GM21526 (cell line): ENCODE measurements around the gene MYRIP.
"Not testable (repeated sequence)": the region's sequence is repeated elsewhere in the genome, so short reads cannot be mapped to it uniquely, and the experiment has no call there.

Experiments used
- ATAC-seq: cut with Tn5 transposase; IDR thresholded peaks from one replicate; pipeline ENCODE4 v1.9.1; 2021; ENCODE audit warnings: moderate library complexity; ENCODE audit not compliant: unreplicated experiment, low FRiP score

MYRIP gene

DNA sequence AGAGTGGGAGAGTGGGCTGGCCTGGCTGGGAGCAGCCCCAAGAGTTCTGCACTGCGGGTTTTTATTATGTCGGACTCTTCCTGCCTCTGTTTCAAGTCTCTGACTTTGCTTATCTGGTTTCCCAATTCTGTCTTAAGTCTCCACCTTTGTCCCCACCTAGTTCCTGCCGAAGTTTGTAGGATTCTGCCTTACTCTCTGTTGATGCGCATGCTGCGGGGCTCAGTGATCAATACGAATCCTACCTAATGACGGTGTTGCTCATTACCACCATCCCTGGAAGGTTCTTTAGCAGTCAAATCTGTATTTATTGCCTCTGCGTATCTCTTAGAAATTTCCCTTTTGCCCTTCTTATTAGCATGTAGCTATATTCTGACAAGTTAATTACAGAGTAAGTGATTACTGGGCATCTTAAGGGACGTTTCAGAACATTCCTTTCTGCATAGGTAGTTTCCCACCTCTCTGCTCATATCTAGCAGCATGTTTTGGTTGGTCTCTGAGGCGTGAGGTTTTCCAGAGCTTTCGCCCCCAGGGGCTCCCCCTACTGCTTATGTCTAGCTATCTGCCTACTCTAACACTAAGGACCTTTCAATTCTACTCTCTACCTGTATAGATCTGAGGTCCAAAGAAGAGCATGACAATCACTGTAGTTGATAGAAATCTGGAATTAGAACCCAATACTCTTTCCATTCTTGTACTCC is 264.1 kb downstream of the MYRIP start:
- no peak for ATAC-seq

DNA sequence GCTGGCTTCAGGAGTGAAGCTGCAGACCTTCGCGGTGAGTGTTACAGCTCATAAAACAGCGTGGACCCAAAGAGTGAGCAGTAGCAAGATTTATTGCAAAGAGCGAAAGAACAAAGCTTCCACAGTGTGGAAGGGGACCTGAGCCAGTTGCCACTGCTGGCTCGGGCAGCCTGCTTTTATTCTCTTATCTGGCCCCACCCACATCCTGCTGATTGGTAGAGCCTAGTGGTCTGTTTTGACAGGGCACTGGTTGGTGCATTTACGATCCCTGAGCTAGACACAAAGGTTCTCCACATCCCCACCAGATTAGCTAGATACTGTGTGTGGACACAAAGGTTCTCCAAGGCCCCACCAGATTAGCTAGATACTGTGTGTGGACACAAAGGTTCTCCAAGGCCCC is 267.7 kb downstream of the MYRIP start:
- ATAC-seq, result not testable (repeated sequence)

DNA sequence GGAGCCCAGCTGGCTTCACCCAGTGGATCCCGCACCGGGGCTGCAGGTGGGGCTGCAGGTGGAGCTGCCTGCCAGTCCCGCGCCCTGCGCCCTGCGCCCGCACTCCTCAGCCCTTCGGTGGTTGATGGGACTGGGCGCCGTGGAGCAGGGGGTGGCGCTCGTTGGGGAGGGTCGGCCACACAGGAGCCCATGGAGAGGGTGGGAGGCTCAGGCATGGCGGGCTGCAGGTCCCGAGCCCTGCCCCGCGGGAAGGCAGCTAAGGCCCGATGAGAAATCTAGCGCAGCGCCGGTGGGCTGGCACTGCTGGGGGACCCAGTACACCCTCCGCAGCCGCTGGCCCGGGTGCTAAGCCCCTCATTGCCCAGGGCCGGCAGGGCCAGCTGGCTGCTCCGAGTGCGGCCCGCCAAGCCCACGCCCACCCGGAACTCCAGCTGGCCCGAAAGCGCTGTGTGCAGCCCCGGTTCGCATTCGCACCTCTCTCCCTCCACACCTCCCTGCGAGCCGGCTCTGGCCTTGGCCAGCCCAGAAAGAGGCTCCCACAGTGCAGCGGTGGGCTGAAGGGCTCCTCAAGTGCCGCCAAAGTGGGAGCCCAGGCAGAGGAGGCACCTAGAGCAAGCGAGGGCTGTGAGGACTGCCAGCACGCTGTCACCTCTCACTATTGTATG is 268.6 kb downstream of the MYRIP start:
- ATAC-seq, result not testable (repeated sequence)

DNA sequence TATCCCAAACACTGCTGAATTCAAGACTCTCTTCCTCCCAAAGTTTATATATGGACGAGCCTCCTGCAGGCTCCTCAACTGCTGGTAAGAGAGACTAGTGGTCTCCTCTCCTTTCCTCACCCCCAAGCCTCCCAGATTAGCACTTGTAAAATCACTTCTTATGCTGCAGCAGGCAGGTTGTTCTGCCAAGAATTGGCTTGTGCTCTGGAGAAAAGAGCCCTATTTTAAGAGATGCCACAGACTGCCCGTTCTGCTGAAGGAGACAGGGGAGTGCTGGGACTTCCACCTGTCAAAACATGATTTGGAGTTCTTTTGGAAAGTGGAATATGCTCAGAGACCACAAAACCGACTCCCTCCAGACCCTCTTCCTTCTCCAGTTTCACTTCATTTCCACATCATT is 269.2 kb downstream of the MYRIP start:
- ATAC-seq, result no peak

DNA sequence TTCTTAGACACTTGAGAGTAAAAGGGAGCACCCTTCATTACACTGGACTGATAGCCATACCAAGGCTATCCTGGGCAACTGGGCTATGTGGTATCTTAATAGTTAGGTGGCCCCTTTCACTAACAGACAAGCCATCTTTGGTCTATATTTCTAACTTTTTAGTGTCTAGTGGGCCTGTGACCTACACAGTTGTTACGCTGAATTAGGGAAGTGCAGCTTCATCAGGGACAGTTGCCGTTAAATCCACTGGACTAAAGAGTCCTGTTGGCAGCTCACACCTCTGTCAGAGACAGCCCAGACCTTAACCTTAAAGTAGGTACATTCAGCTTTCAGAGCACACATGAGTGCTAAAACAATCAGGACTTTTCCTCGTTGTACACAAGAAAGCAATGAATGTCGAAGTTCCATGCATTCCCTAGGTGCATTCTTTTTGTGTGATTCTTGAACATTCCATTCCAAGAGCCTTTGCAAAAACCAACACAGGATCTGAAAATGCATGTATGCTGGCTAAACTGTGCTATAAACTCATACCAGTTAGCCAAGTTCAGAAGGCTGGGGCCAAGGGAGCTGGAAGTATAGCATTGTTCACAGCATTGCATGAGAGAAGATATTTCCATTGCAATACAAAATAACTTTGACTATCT is 269.9 kb downstream of the MYRIP start:
- ATAC-seq, result no peak

DNA sequence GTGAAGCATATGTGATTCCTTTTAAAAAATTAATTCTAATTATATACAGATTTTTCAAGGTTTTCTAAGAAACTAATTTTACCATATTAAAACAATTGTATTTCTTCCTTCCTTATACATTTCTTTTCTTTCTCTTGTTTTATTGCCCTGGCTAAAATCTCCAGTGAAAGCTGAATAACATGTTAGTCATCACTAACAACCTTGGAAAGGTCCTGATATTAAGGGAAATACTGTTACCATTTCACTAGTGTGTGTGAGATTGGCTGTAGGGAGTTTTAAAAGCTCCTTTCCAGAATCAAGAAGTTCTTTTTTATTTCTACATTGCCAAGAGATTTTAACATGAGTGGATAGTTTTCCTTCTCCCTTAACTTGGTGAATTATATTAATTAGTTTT is 270.4 kb downstream of the MYRIP start:
- no peak for ATAC-seq

DNA sequence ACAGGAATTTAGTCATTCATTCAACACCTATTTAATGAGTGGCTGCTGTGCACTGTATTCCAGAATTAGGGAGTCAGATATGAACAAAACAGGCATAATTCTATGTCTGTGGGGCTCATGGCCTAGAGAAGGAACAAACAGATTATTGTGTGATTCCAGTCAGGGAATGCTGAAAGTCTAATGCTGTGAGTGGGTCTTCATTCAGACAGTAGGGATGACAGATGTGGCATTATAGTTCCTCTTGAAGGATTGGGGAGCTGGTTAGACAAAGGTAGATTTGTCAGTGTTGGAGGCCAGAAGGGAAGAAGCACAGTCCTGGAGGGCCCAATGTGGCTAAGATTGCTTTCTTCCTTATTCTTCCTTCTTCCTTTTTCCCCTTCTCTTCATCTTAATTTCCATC is 273.7 kb downstream of the MYRIP start:
- ATAC-seq, result no peak

DNA sequence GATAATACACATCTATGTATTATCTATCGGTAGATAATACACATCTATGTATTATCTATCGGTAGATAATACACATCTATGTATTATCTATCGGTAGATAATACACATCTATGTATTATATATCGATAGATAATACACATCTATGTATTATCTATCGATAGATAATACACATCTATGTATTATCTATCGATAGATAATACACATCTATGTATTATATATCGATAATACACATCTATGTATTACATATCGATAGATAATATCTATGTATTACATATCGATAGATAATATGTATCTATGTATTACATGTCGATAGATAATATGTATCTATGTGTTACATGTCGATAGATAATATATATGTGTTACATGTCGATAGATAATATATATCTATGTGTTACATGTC is 275.0 kb downstream of the MYRIP start:
- ATAC-seq, result not testable (repeated sequence)

DNA sequence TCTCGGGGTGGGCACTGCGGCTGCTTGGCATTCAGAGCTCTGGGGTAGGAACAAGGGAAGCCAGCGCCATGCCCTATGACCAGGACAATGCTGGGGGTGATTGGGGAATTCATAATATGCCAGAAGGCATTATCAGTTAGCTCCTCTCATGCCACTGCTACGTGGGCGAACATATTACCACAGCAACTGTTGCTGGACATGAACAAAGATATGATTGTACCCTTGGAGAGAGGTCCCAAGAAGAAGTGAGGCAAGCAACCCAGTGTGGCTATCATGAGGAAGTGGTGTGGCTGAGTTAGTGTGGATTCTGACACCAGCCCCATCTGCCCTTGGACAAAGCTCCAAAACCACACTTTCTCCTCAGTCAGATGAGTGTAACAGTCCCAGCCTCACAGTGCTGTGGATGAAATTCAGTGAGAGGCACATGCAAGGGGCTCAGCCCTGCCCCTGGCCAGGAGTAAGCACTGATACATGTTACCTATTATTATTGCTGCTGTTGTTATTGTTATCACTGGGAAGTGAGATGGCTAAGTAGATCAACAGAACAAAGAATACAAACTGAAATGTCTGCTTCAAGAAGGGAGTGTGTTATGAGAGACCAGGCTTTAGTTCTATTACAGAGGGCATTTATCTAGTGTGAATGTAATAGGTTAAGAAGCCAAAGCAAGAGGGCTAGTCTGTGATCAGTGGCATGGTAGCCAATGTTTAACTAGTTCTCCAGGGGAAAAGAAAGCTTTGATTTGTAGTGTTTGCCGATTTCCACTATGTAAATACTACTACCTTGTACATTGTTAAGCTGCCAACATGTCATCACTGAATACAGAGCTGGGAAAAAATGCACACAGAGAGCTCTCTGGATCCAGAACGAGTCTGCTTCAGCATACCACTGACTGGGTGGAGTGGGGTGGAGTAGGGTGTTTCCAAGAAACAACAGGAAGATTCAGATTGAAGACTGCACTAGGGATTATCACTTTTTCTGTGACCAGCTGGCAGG is 277.8 kb downstream of the MYRIP start:
- ATAC-seq, result no peak

DNA sequence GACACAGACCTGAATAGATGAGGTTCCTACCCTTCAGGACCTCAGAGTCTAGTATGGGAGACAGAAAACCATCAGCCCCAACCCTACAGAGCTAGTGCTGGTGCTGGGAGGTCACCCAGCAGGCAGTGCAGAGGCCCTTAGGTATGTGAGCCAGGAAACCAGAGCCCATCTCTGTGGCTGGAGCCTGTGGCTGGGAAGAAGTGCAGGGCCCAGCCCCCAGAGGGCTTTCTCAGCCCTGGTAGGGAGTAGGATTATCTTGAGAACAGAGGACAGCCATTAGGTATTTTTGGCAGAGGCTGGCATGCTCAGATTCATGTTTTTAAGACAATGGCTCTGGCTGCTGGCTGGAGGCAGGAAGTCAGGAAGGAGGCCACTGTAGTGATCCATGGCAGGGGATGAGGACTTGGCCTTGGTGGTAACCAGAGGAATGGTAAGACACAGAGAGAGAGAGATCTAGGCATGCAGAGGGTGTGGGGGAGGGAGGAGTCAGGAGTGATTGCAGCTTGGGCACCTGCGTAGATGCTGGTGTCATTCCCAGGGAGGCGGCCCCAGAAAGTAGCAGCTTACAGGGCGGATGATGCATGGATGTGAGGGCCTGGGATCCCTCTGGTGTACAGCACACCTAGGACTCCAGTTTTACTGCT is 279.2 kb downstream of the MYRIP start:
- no peak for ATAC-seq

DNA sequence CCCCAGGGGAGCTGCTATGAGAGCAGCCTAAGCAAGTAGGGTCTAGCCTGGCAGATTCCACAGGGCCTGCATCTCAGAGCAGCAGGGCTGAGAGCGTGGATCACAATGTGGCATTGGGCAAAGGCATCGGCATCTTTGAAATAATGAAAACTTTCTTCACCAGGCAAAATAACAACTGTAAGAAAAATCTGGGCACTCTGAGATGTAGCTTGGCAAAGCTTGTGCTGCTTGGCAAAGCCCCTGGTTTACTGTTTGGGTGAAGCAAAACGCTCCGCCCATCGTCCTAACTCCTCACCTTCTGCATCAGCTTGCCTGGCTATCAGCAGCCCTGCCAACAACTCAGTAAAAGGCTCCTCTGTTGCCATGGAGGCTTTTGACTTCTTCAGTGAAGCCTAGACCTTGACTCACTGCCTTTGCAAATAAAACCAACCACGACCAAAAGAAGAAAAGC is 287.3 kb downstream of the MYRIP start:
- no peak for ATAC-seq

DNA sequence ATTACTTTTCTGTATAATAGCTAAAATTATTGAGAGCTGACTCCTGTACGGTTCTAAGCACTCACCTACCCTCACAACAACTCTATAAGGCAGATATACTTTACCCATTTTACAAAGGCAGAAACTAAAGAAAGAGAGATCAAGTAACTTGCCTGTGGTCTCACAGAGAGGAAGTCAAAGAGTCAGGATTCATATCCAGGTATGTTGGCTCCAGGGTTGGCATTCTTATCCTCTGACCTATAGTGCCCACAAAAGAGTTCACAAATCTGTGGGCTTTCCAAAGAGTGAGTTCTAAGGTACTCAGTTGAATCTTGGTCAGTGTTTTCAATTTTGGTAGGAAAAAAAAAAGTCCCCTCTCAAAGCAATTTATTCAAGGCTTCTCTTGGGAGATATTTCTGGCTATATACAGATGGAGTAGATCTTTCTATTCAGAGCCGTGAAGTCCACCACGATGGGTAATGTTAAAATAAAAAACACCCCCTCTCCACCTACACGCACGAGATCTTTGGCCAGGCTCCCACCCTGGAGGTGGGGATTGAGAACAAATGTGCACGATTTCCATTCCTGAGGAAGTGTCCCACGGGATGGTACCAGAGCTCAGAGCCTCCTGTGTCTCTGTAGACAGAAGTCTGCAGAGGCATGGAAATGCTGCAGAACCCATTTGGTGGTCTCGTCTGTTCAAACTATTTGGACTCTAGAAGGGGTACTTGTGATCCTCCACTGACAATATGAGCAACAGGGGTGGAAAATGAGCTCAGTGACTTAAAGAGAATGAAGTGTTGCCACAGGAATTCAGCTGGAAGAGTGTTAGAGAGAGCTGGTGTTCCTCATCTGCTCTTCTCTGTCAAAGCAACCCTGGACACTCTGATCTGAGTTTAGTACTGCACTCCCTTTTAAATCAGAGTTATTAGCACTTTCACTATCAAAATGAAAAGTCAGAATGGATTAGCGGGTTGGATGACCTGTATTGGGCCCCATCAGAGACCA is 288.0 kb downstream of the MYRIP start:
- no peak for ATAC-seq

DNA sequence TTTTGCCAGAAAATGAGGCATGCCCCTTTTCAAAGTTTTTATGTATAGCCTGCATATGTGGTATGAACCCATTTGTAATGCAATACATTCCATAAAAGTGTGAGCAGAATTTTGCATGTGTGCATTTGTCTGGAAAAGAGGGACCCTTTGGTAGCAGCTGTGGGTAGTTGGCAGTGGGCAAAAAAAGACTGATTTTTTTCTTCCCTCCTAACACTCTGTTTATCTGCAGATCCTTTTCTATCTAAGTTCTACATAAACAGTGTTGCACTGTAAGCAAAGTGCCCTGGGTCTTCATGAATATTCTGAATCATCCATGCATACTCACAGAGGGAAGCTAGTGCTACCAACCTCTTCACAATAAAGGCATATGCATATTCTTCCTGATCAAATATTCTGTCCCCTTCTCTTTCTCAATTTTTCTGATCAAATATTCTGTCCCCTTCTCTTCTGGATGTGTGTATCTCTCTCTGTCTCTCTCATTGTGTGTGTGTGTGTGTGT is 288.9 kb downstream of the MYRIP start:
- no peak for ATAC-seq

DNA sequence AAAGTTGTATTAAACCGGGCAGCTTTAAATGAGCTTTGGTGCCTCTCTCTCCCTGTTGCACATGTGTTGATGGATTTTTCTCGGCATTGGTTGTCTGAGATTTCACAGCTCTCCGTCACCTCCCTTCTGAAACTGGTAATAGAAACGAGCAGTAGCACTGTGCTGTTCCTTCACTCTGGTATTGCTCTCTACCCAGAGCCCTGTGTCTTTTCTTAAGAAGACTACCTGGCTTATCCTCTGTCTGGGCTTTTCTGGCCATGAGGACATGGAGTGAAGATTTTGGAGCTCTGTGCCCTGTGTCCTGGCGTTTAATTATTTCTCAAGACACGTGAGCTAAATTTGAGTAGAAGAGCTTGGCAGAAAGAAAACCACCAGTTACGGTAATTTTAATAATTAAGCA is 290.5 kb downstream of the MYRIP start:
- ATAC-seq, result no peak

DNA sequence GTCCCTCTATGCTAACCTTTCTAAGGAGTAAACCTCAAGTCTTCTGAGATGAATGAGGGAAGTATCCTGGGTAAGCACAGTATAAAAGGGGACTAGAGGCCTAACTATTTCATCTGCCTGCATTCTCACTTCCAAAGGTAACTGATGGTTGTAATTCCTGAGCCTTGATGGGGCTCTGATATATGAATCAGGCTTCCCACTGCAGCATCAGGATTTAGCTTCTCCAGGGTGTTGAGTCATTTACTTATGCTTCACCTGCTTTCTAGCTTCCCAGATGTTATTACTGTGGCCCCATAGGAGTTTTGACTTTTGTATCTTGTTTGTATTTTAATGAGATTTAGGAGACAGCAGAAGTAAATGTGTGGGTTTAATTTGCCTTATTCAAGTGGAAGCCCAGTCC is 292.8 kb downstream of the MYRIP start:
- ATAC-seq, result no peak

DNA sequence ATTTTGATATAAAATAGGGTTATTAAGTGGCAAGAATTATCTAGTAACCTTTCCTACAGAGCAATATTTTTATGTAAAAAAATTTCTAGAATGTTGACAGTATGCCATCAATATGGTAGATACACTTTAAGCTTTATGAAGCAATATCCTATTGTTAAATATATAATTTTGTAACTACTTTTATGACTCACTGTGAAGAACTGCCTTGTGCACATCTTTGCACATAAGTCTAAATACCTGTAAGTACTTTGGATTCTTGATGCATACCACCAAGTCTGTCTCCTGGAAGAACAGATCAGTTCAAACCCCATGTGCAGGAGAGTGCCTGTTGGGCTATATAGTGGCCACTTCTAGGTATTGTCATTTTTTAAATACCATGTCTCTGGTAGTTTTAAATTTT is 294.4 kb downstream of the MYRIP start:
- no peak for ATAC-seq

DNA sequence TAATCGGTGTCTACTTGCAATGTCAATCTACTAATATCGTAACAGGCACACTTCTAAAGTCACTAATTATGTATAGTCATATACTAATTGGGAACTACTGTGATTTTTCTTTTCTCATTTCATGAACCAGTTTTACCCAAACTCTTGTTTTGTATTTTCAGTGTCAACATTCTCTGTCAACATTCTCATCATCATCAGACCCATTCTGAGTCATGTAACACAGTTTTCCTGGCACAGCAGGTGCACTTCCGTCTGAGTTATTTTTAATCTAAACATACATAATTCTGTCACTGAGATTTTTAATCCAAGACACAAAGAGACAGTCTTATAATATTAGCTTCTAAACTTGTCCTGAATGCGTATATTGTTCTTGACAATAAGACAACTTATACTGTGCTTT is 295.0 kb downstream of the MYRIP start:
- ATAC-seq, result no peak

DNA sequence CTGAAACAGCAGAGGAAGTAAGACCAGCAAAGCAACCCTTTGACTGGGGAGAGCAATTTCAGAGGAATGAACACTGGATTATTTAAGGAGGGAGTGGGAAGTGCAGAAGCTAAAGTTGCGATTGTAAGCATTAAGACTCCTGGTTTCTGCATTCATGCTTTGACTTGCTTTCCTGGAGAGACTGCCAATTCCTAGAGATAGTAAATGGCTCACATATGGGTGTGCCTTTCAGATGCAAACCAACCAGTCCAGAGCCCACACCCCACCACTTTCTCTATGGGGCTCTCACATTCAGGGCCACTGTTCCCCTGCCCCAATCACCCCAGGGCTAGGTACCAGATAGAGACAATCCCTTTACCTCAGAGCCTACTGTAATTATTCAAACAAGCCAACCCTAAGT is 299.2 kb downstream of the MYRIP start:
- ATAC-seq, result no peak
